GM10847 (cell line): ENCODE measurements around the gene PIK3R5.

Source experiments
- POLR2A ChIP-seq: IDR thresholded peaks from 2 replicates; pipeline ENCODE4 v1.6.1; 2011; ENCODE audit not compliant: insufficient read length; ENCODE audit errors: extremely low read depth

PIK3R5 gene

GRCh38 chr17:8997994-8998628 lies 32.6 kb upstream of the PIK3R5 start:
- TF ChIP-seq POLR2A, result no peak

- no peak for TF ChIP-seq POLR2A
Measured at GRCh38 chr17:8995711-8996110, 30.2 kb upstream of the PIK3R5 start.

- TF ChIP-seq POLR2A, result no peak
Measured at GRCh38 chr17:8994319-8994718, 28.8 kb upstream of the PIK3R5 start.

DNA sequence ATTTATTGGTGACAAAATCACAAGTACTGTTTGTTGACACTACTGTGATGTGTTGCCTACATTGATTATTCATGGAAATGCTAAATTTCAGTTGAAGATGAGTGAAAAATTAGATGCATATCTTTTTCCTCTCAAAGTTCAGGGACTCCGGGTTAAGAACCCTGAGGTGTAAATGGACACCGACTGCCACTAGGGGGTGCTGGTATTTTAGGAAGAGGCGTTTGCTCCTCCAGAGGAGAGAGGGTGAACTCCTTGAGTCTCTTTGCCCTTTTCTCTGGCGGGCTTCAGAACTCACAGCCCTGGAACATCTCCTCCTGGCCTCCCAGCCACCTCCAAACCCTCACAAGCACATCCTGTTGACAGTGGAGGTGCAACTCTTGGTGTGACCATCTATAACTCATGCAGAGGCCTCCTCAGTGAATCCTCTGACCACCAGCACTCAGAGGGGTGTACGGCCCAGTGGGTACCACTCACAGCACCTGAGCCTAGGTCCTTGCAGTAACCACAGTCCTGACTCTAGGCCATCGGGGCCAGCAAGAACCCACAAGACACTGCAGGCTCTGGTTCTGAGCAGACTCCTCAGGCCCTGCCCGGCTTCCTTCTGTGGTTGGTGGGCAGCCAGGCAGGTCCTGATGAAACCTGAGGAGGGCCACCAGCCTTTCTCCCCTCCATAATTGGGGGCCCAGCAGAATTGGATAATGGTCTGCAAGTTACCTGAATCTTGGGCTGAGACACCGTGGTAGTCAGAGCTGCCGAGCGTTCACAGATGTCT lies 26.2 kb upstream of the PIK3R5 start:
- no peak for TF ChIP-seq POLR2A

DNA sequence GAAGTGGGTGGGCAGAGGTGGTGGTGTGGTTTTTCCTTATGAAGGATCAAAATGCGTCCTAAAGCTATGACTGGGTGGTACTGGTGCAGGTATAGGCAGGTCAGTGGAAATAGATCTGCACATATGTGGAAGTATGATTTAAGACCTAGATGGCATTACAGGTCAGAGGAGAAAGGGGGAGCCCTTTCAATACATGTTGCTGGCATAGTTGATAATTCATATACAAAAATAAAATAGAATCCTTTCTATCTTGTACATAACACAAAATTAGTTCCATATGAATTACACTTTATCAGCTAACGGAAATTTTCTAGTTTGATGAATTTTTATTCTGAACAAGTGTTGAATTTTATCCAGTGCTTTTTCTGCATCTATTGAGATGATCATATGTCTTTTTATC lies 20.8 kb upstream of the PIK3R5 start:
- TF ChIP-seq POLR2A, result no peak

- TF ChIP-seq POLR2A, result no peak
Measured at GRCh38 chr17:8985054-8985701, 19.7 kb upstream of the PIK3R5 start.

DNA sequence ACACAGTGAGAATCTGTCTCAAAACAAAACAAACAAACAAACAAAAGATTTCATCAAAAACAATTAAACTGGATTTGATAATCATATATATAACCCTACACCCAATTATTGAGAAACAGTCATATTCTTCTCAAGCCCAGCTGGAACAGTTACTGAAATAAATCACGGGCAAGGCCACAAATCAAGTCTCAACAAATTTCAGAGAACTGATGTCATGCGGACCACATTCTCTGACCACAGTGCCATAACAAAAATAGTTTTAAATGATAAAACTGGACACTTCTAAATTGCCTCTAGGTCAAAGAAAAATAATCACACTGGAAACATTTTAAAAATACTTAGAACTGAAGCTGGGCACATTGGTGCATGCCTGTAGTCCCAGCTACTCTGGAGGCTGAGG lies 15.9 kb upstream of the PIK3R5 start:
- no peak for TF ChIP-seq POLR2A

DNA sequence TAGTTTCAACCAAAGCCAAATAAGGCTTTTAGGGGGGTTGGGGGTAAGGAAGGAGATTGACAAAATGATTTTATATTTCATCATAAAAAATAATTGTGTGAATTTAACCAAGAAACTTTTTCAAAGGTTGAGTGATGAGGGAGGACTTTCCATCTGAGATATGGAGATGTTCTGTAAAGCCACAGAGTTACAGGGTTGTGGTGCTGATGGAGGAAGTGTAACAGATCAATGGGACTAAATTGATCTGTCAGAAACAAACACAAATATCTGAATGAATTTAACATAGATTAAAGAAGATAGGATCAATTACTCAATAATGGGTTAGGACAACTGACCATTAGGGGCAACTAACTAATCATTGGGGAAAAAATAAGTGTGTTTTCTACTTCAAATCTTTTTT lies 14.2 kb upstream of the PIK3R5 start:
- no peak for TF ChIP-seq POLR2A

DNA sequence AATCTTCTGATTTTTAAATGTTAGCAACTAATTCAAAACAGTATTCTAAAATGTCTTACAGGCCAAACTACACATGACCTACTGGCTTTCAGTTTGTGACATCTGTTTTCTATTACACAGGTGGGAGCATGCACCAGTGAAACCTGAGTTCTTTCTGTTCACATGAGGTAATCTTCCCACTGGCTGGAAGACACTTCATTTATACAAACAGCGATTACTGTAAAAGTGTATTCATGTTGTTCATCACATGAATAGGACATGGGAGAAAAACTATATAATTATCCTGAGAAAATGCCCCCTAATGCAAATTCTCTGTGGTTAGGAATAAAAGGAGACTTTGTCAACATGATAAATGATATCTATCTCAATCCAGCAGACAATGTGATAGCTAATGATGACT lies 11.1 kb upstream of the PIK3R5 start:
- no peak for TF ChIP-seq POLR2A

- TF ChIP-seq POLR2A, result no peak
Measured at GRCh38 chr17:8975091-8975725, 9.7 kb upstream of the PIK3R5 start.

- TF ChIP-seq POLR2A, result no peak
Measured at GRCh38 chr17:8969901-8970300, 4.4 kb upstream of the PIK3R5 start.

GRCh38 chr17:8968503-8968902 lies 3.0 kb upstream of the PIK3R5 start:
- TF ChIP-seq POLR2A, result no peak

- no peak for TF ChIP-seq POLR2A
Measured at GRCh38 chr17:8967861-8968260, 2.4 kb upstream of the PIK3R5 start.

DNA sequence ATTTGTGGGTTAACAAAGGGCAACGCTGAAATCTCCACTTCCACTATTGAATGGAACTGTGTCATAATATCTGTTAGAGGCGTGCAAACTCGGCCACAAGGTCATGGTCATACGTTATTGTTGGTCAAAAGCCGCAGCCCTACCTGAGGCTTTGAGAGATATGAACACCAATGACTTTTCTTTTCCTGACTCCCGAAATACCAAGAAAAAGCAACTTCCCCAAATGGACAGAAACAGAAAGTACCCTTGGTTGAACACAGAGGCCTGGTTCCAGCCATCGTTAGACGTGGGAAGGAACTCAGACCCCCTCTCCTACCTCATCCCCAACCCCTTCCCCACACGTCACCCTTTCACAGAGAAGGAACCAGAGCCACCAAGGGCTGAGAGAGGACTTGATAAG lies 1.4 kb upstream of the PIK3R5 start:
- TF ChIP-seq POLR2A, result no peak

- no peak for TF ChIP-seq POLR2A
Measured at GRCh38 chr17:8964801-8965393, 610 bp downstream of the PIK3R5 start.
